HepG2 (cell line): ENCODE data around the gene FHL1. TPM values are rescaled to one million over a fixed set of nuclear protein-coding genes. Genes with fewer than 3 reads are reported as not detected.

Experiments
- ATAC-seq: fragments of 200-7000 bp; cut with Tn5 transposase; 3 replicates; pipeline ENCODE4 v1.9.1; 2020; ENCODE audit warnings: mild to moderate bottlenecking, moderate library complexity
- BruUV-seq: library from RNA; stranded (reverse); fragments of 400-500 nt; replicated peaks from 2 replicates; lab custom pipeline; 2021; lab: Mats Ljungman, UMichigan
- CTCF ChIA-PET: fragments of 300-600 bp; formaldehyde crosslinking; extraction: SDS; loops from one replicate; lab custom pipeline; 2021; ENCODE audit warnings: low total read pairs, inconsistent platforms, low intra/inter-chr PET ratio; lab: Yijun Ruan, JAX
- POLR2A ChIA-PET: fragments of 350-600 bp; sonication (Branson Sonifier 250); formaldehyde crosslinking; loops from one replicate; lab custom pipeline; 2020; ENCODE audit warnings: antibody characterized with exemption, inconsistent platforms; lab: Yijun Ruan, JAX
- DNase-seq: peaks from one replicate; pipeline ENCODE4 v3.0.0-alpha.2; 2015; ENCODE audit warnings: low spot score
- FAIRE-seq: peaks from 3 replicates; lab custom pipeline; 2011; peaks lifted over from hg19 to GRCh38; lab: Jason Lieb, UNC
- H2AFZ ChIP-seq: one replicate; pipeline ENCODE4 v1.6.1; 2011; ENCODE audit warnings: low read length, inconsistent platforms
- H3K27ac ChIP-seq: fragments of 300-600 bp; 3 replicates; pipeline ENCODE4 v1.8.0; 2011; ENCODE audit warnings: mixed run types, mild to moderate bottlenecking, mixed read lengths, low read length, inconsistent platforms; ENCODE audit not compliant: insufficient read depth; ENCODE audit errors: extremely low read length
- H3K27me3 ChIP-seq, 2 experiments: fragments of 200-600 bp in 1 of 2; 2 replicates in 1 of 2; 3 replicates in 1 of 2; pipeline versions ENCODE4 v1.6.0 to v1.8.0; 2011; ENCODE audit warnings: low read length in 2 of 2, mild to moderate bottlenecking in 2 of 2, moderate library complexity in 2 of 2, inconsistent platforms in 1 of 2; ENCODE audit not compliant: insufficient read depth in 2 of 2, control insufficient read depth in 1 of 2
- H3K36me3 ChIP-seq, 2 experiments: fragments of 200-600 bp in 1 of 2; replicated peaks in 1 of 2; 2 replicates in 1 of 2; 3 replicates in 1 of 2; pipeline versions ENCODE4 v1.5.1 to v1.8.0; 2011; ENCODE audit warnings: low read length in 2 of 2, inconsistent platforms in 1 of 2; ENCODE audit not compliant: insufficient read depth in 2 of 2, control insufficient read depth in 1 of 2
- H3K4me1 ChIP-seq: 2 replicates; pipeline ENCODE4 v1.5.1; 2012; ENCODE audit warnings: low read length, inconsistent platforms; ENCODE audit not compliant: insufficient read depth
- H3K4me2 ChIP-seq: 2 replicates; pipeline ENCODE4 v1.6.0; 2011; ENCODE audit warnings: low read depth, low read length, inconsistent platforms
- H3K4me3 ChIP-seq, 3 experiments: fragments of 200-600 bp in 1 of 3; sonication (generic), shearing (Covaris generic) in 1 of 3; replicated peaks in 1 of 3; 2 replicates each; pipeline ENCODE4 v1.5.1; 2011 to 2016; ENCODE audit warnings: low read length in 3 of 3, inconsistent platforms in 2 of 3, low read depth in 2 of 3, mild to moderate bottlenecking in 2 of 3, control low read depth in 1 of 3, mixed read lengths in 1 of 3; ENCODE audit not compliant: insufficient read depth in 1 of 3
- H3K79me2 ChIP-seq: one replicate; pipeline ENCODE4 v1.6.1; 2011; ENCODE audit warnings: low read length, inconsistent platforms; ENCODE audit not compliant: insufficient read depth
- H3K9ac ChIP-seq: 2 replicates; pipeline ENCODE4 v1.6.0; 2011; ENCODE audit warnings: mild to moderate bottlenecking, low read depth, low read length, inconsistent platforms; ENCODE audit not compliant: insufficient read depth
- H3K9me3 ChIP-seq: 2 replicates; pipeline ENCODE4 v1.5.1; 2012; ENCODE audit warnings: mild to moderate bottlenecking, low read length
- H4K20me1 ChIP-seq: 2 replicates; pipeline ENCODE4 v1.6.0; 2011; ENCODE audit warnings: inconsistent platforms, mild to moderate bottlenecking, low read length, moderate library complexity; ENCODE audit not compliant: insufficient read depth
- CEBPB ChIP-seq: IDR thresholded peaks from 2 replicates; pipeline ENCODE4 v1.6.1; 2011; ENCODE audit warnings: low read depth, low read length, improper control_type of control experiment, borderline replicate concordance
- GTF2F1 ChIP-seq: fragments of 150-350 bp; IDR thresholded peaks from 2 replicates; pipeline ENCODE4 v1.6.1; 2014; ENCODE audit warnings: low read length
- KDM2A ChIP-seq: sonication (generic); formaldehyde crosslinking; IDR thresholded peaks from 2 replicates; pipeline ENCODE4 v1.4.0; 2020; ENCODE audit warnings: low read depth, missing genetic modification reagents, borderline replicate concordance
- KMT2A ChIP-seq: sonication (generic); formaldehyde crosslinking; IDR thresholded peaks from 2 replicates; pipeline ENCODE4 v1.4.0; 2020; ENCODE audit warnings: missing genetic modification reagents
- NAIF1 ChIP-seq: sonication (generic); formaldehyde crosslinking; IDR thresholded peaks from 2 replicates; pipeline ENCODE4 v1.5.0; 2020; ENCODE audit warnings: mild to moderate bottlenecking, missing genetic modification reagents, borderline replicate concordance
- PHF5A ChIP-seq: IDR thresholded peaks from one replicate; pipeline ENCODE4 v1.6.1; 2018; ENCODE audit warnings: low read depth, missing genetic modification reagents; ENCODE audit not compliant: unreplicated experiment
- SOX13 ChIP-seq, 3 experiments: fragments of 450-650 bp in 1 of 3; sonication (generic) in 1 of 3; formaldehyde crosslinking in 1 of 3; IDR thresholded peaks in 2 of 3; conservative IDR thresholded peaks in 1 of 3; 2 replicates each; pipeline versions ENCODE4 v1.5.0 to v1.6.1; 2016 to 2020; ENCODE audit warnings: antibody characterized with exemption in 1 of 3, mild to moderate bottlenecking in 1 of 3, missing compliant biosample characterization in 1 of 3, missing genetic modification reagents in 1 of 3, moderate library complexity in 1 of 3
- SP1 ChIP-seq, 2 experiments: fragments of 450-650 bp in 1 of 2; sonication (generic) in 1 of 2; formaldehyde crosslinking in 1 of 2; IDR thresholded peaks; 2 replicates each; pipeline versions ENCODE4 v1.4.0 to v1.6.1; 2016 to 2020; ENCODE audit warnings: missing genetic modification reagents in 1 of 2
- ZFP36L1 ChIP-seq: sonication (generic); formaldehyde crosslinking; IDR thresholded peaks from 2 replicates; pipeline ENCODE4 v1.8.0; 2022; ENCODE audit warnings: mild to moderate bottlenecking, missing genetic modification reagents, moderate library complexity
- ZNF263 ChIP-seq: sonication (generic); formaldehyde crosslinking; IDR thresholded peaks from 2 replicates; pipeline ENCODE4 v1.4.0; 2020; ENCODE audit warnings: missing genetic modification reagents
- ZNF33B ChIP-seq: sonication (generic); formaldehyde crosslinking; IDR thresholded peaks from 2 replicates; pipeline ENCODE4 v1.5.1; 2020; ENCODE audit warnings: mild to moderate bottlenecking, missing genetic modification reagents
- ZNF460 ChIP-seq: sonication (generic); formaldehyde crosslinking; IDR thresholded peaks from 2 replicates; pipeline ENCODE4 v1.5.1; 2020; ENCODE audit warnings: missing genetic modification reagents, mild to moderate bottlenecking, borderline replicate concordance
- ZNF629 ChIP-seq: sonication (generic); formaldehyde crosslinking; conservative IDR thresholded peaks from 2 replicates; pipeline ENCODE4 v1.5.0; 2020; ENCODE audit warnings: missing genetic modification reagents
- ZNF878 ChIP-seq: sonication (generic); formaldehyde crosslinking; IDR thresholded peaks from 2 replicates; pipeline ENCODE4 v1.8.1; 2023; ENCODE audit warnings: mild to moderate bottlenecking, missing genetic modification reagents, moderate library complexity
- WGBS: methylation state at CpG from one replicate; pipeline ENCODE4 v1.1.6; 2017; ENCODE audit warnings: low lambda C conversion rate; 5-methylcytosine and 5-hydroxymethylcytosine counted together
- in situ Hi-C: cut with HindIII; loops from 2 replicates; pipeline ENCODE4 v1.10.0; 2017; ENCODE audit warnings: low pct_unique_long_range_greater_than_20kb; ENCODE audit not compliant: extremely low pct_ligation_motif_present
- intact Hi-C: fragments of 100-400 bp; cut with micrococcal nuclease; formaldehyde crosslinking; loops from one replicate; pipeline ENCODE4 v1.10.0; 2022; ENCODE audit not compliant: unreplicated experiment
- polyA plus RNA-seq, 8 experiments: library from polyadenylated mRNA; depleted of rRNA in 3 of 8; stranded (reverse) in 7 of 8; unstranded in 1 of 8; fragments of >200 nt; fragmentation: Illumina TruSeq in 4 of 8; extraction: Trizol in 4 of 8; gene quantifications; 2 replicates each; pipeline versions ENCODE4 v1.2.1 to v1.2.3, GENCODE V29; 2011 to 2016; ENCODE audit warnings: low read depth in 4 of 8, missing spikeins in 1 of 8, mixed read lengths in 1 of 8; ENCODE audit not compliant: insufficient read depth in 1 of 8
- total RNA-seq, 5 experiments: library from RNA; depleted of rRNA; stranded (reverse); fragments of >200 nt; fragmentation: Illumina TruSeq; extraction: Trizol; gene quantifications; 2 replicates each; pipeline ENCODE4 v1.2.3, GENCODE V29; 2016; ENCODE audit warnings: low read depth in 1 of 5
- TF ChIP-seq, protein P1 (sequence below): sonication (generic); formaldehyde crosslinking; IDR thresholded peaks from 2 replicates; pipeline ENCODE4 v1.5.1; 2020; ENCODE audit warnings: mild to moderate bottlenecking, missing genetic modification reagents, borderline replicate concordance

Gene FHL1
- total and polyA plus RNA-seq, 2 of the 13 experiments (the other 11 are each of a cell fraction or from before 2014, with no cell fraction given), result 0.33 TPM; not detected in 1

DNA sequence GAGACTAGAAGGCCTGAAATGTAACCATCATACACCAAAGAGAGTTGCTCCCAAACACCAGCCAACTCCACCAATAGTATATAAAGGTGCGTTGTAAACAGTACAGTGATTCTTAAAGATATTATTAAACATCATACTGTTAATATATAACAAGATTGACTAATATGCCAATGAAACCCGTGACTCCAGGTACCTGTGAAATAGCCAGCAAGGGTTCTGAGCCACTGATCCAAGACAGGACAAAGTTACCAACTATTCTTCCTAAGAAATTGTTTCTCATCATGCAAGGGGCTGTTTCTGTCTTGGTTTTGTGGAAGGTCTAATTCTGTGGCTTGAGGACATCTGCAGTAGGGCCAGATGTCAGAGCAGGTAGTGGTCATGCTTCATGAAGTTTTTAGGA is 47.2 kb downstream of the FHL1 start:
- CTCF ChIA-PET, result no interaction called here
- H4K20me1 ChIP-seq, result no peaks in the 10 kb centered on the region
- H3K4me1 ChIP-seq, result no peaks in the 10 kb centered on the region
- H3K9me3 ChIP-seq, result no peaks in the 10 kb centered on the region
- in situ Hi-C loops, result no loop called here
- no TSS peak for BruUV-seq
- H3K4me3 ChIP-seq, result no peak overlapping the region
- WGBS, result 0% methylated on average over 2 of the region's 2 CpGs
- no peak overlapping the region for H3K27ac ChIP-seq
- ATAC-seq, result no peak
- POLR2A ChIA-PET, result no interaction called here
- TF ChIP-seq SOX13 (IDR thresholded peaks at IDR 0.05) (no peak), SOX13 (CRISPR knock-in tag; conservative IDR thresholded peaks at IDR 0.05 in 1 of 2, IDR thresholded peaks at IDR 0.05 in 1 of 2) (no peak), ZNF263 (CRISPR knock-in tag) (no peak), PHF5A (CRISPR knock-in tag) (no peak), ZNF629 (no peak)
- H2AFZ ChIP-seq, result no peak overlapping the region
- DNase-seq, result no peak
- intact Hi-C loops, result no loop called here
- no peak overlapping the region for H3K4me2 ChIP-seq
- H3K27me3 ChIP-seq, result no peaks in the 10 kb centered on the region
- H3K36me3 ChIP-seq, result no peaks in the 10 kb centered on the region
- FAIRE-seq, result no peak
- no peaks in the 10 kb centered on the region for H3K79me2 ChIP-seq
- H3K9ac ChIP-seq, result no peak overlapping the region

GRCh38 chrX:136195247-136195646 is 47.9 kb downstream of the FHL1 start:
- in situ Hi-C loops, result no loop called here
- FAIRE-seq, result no peak
- POLR2A ChIA-PET, result no interaction called here
- BruUV-seq, result no TSS peak
- intact Hi-C loops, result no loop called here
- Histone ChIP-seq H3K9me3 (no peaks in the 10 kb centered on the region), H2AFZ (no peak overlapping the region), H3K4me2 (no peak overlapping the region), H3K9ac (no peak overlapping the region), H3K27me3 (no peaks in the 10 kb centered on the region), H3K27ac (no peak overlapping the region), H3K36me3 (no peaks in the 10 kb centered on the region), H3K79me2 (no peaks in the 10 kb centered on the region), H3K4me1 (no peaks in the 10 kb centered on the region), H3K4me3 (no peak overlapping the region), H4K20me1 (no peaks in the 10 kb centered on the region)
- 37% methylated on average over 4 of the region's 4 CpGs for WGBS
- CTCF ChIA-PET, result no interaction called here
- no peak for DNase-seq
- ATAC-seq, result no peak
- TF ChIP-seq ZFP36L1 (CRISPR knock-in tag) (no peak), ZNF33B (CRISPR knock-in tag) (no peak), ZNF460 (CRISPR knock-in tag) (no peak), ZNF878 (CRISPR knock-in tag) (no peak), KDM2A (CRISPR knock-in tag) (no peak), KMT2A (CRISPR knock-in tag) (no peak), CEBPB (no peak), SP1 (IDR thresholded peaks at IDR 0.05) (no peak), SP1 (CRISPR knock-in tag; IDR thresholded peaks at IDR 0.05) (no peak), GTF2F1 (no peak), NAIF1 (CRISPR knock-in tag) (no peak)
- TF ChIP-seq, protein P1, sequence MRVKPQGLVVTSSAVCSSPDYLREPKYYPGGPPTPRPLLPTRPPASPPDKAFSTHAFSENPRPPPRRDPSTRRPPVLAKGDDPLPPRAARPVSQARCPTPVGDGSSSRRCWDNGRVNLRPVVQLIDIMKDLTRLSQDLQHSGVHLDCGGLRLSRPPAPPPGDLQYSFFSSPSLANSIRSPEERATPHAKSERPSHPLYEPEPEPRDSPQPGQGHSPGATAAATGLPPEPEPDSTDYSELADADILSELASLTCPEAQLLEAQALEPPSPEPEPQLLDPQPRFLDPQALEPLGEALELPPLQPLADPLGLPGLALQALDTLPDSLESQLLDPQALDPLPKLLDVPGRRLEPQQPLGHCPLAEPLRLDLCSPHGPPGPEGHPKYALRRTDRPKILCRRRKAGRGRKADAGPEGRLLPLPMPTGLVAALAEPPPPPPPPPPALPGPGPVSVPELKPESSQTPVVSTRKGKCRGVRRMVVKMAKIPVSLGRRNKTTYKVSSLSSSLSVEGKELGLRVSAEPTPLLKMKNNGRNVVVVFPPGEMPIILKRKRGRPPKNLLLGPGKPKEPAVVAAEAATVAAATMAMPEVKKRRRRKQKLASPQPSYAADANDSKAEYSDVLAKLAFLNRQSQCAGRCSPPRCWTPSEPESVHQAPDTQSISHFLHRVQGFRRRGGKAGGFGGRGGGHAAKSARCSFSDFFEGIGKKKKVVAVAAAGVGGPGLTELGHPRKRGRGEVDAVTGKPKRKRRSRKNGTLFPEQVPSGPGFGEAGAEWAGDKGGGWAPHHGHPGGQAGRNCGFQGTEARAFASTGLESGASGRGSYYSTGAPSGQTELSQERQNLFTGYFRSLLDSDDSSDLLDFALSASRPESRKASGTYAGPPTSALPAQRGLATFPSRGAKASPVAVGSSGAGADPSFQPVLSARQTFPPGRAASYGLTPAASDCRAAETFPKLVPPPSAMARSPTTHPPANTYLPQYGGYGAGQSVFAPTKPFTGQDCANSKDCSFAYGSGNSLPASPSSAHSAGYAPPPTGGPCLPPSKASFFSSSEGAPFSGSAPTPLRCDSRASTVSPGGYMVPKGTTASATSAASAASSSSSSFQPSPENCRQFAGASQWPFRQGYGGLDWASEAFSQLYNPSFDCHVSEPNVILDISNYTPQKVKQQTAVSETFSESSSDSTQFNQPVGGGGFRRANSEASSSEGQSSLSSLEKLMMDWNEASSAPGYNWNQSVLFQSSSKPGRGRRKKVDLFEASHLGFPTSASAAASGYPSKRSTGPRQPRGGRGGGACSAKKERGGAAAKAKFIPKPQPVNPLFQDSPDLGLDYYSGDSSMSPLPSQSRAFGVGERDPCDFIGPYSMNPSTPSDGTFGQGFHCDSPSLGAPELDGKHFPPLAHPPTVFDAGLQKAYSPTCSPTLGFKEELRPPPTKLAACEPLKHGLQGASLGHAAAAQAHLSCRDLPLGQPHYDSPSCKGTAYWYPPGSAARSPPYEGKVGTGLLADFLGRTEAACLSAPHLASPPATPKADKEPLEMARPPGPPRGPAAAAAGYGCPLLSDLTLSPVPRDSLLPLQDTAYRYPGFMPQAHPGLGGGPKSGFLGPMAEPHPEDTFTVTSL (CRISPR knock-in tag), result no peak
